Erythroblast (primary cell): ENCODE measurements around the gene RANBP17.

Experiments used
- DNase-seq, 2 experiments: peaks; one replicate each; lab custom pipeline; 2025; lab: John Stamatoyannopoulos, UW
- GATA1 ChIP-seq: IDR thresholded peaks from 2 replicates; pipeline ENCODE4 v1.6.1; 2011; ENCODE audit warnings: low read depth, mild to moderate bottlenecking, control low read depth, low read length, moderate library complexity
- POLR2A ChIP-seq: IDR thresholded peaks from 2 replicates; pipeline ENCODE4 v1.6.1; 2011; ENCODE audit warnings: mild to moderate bottlenecking, low read length

The RANBP17 gene

DNA sequence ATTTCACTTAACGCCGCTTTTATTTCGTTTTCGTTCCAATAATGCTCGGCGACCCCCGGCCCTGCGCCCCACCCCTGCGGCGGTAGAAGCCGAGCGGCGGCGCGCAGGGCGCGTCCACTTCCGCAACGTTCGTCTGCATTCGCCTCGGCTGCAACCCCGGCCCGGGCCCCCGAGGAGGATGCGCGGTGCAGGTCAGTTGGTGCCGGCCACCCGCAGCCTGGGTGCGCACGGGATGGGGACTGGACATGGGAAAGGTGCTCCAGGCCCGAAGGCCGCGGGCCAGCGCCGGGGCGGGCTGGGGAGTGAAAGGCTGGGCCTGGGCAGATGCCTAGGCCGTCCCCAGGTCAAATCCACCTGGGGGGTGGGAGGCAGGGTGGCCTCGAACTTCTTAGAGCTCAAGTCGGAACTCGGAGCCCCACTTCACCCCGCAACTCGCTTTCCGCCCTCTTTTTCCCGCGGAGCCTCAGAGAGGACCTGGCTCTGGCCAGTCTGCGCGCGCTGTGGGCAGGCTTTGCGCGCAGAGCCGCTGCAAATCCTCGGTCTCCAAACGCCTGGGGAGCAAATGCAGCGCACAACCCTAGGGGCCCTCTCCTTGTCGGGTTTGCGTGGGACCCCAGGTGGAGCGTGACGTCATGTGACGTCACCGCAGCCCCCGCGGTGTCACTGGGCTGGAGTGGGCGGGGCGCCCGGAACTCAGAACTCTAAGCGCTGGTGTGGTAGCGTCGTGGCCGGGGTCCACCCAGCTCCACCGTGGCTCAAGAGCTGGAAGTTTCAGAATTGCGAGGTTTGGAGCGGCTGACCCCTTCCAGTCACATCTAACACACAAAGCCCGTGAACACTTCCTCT lies 450.5 kb downstream of the RANBP17 start:
- no peak for TF ChIP-seq GATA1
- TF ChIP-seq POLR2A, result no peak
- DNase-seq, result peak; percentile 16 to 29

DNA sequence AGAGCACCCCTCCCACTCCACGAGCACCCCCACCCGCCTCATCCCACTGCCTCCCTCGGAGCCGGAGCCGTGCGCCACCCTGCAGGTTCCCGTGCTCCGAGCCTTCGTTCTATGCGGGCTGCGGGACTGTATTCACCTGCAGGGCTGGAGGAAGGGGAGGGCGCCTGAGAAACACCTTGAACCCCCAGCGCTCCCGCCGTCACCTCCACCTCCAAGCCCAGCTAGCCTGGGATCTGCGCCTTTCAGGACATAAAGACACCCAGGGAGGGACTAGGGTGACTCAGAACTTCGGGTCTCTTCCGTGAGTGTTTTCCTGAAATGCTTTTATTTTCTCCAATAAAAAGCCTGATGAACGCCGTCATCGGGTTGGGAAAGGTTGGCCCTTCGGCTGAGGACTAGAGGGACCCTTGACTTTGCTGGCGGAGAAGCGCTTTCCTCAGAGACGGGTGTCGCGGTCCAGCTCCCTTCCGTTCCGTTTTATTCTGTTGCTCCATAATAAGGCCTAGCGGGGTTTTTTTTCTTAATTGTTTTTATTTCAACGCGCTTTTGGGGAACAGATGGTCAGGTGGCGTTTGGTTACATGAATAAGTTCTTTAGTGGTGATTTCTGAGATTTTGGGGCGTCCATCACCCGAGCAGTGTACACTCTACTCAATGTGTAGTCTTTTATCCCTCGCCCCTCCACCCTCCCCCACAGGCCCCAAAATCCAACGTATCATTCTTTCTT lies 451.8 kb downstream of the RANBP17 start:
- no peak for DNase-seq
- TF ChIP-seq GATA1, result no peak
- no peak for TF ChIP-seq POLR2A

DNA sequence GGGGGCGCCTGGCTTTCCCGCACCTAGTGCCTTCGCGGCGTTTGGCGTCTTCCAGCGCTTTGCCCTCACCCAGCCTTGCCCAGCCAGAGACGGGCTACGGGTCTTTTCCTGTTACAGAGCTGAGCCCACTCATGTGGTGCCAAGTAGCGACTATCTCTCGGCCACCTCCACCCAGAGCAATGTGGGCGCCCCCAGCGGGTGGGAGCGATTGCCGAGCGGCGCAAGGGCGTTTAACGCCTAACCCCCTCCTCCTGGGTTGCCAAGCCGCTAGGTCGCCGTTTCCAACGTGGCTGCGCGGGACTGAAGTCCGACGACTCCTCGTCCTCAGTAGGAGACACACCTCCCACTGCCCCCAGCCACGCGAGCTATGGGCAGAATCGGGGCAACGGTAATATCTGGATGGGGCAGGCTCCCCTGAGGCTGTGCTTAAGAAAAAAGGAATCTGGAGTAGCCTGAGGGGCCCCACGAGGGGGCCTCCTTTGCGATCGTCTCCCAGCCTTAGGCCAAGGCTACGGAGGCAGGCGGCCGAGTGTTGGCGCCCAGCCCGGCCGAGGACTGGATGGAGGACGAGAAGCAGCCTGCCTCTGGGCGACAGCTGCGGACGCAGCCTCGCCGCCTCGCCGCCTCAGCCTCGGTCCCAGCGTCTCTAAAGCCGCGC lies 453.0 kb downstream of the RANBP17 start:
- no peak for TF ChIP-seq GATA1
- TF ChIP-seq POLR2A, result no peak
- no peak for DNase-seq

DNA sequence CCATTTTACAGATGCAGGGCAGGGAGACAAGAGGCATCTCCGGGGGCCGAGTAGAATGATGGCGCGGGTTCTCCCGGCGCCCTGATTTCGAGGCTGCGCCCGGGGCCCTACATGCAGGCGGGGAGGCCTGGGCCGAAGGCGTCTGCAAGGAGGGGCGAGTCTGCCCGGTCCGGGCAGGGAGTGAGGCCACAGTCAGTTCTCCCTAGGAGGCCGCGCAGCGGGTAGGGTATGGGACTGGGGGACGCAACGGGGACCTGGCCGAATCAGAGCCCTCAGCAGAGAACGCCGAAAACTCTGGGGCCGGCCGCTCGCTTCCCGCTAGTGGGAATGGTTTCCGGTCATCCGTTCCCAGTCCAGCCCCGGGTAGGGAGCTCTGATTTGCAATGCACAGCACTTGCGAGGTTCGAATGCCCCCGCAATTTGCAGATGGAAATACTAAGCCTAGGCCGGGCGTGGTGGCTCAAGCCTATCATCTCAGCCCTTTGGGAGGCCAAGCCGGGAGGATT lies 453.6 kb downstream of the RANBP17 start:
- TF ChIP-seq POLR2A (no peak), GATA1 (no peak)
- DNase-seq, result no peak

DNA sequence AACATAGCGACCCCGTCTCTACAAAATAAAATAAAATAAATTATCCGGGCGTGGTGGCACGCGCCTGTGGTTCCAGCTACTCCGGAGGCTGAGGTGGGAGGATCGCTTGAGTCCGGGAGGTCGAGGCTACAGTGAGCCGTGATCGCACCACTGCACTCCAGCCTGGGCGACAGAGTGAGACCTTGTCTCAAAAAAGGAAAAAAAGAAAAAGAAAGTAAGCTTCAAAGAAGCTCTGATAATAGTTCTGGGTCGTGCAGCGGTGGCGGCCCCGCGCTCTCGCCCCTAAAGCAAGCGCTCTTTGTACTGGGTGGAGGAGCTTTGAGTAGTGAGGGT lies 454.1 kb downstream of the RANBP17 start:
- no peak for DNase-seq
- TF ChIP-seq GATA1, result no peak
- TF ChIP-seq POLR2A, result no peak

DNA sequence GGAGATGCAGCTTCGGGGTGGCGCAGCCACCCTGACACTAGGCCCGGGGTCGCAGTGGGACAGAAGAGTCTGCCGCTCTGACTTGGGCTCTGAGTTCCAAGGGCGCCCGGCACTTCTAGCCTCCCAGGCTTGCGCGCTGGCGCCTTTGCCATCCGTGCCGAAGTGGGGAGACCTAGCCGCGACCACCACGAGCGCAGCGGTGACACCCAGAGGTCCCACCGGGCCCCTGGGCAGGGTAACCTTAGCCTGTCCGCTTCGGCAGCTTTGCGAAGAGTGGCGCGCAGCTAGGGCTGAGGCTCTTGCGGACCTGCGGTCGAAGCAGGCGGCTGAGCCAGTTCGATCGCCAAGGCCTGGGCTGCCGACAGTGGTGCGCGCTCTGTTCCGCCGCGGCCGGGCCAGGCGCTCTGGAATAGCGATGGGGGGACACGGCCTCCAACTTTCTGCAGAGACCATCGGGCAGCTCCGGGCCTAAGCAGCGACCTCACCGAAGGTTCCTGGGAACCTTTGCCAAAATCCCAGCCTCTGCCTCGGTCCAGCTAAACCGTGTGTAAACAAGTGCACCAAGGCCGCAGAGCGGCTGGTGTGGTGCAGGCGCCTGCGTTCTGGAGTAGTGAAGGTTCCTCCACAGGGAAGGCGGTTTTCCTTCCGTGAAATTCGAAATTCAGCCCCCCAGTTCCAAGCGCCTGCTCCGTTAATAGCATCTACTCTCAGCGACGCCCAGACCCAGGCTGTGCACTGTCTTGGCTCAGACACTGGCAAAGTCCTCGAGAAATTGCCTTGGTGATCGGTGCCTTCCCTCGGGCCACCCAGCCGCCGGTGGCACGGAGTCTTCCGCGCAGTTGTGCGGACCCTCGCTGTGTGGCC lies 454.7 kb downstream of the RANBP17 start:
- DNase-seq, result peak; percentile 11 to 17
- TF ChIP-seq POLR2A (no peak), GATA1 (no peak)

DNA sequence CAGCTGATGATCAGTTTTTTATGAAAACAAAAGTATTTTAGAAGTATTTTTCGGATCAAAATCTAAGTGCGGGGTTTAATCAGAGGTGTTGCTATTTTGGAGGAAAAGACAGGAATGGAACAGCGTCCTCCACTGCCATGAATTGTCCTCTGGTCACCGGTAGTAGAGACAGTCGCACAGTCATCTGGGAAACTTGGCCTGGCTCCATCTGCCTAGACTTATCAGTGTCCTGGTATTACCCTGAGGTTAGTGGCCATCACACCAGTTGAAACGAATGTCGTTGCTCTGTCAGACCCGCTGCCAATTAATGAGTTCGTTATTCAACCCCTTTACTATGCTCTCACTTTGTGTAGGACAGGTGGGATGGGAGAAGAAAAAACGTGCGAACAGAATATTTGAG lies 455.4 kb downstream of the RANBP17 start:
- DNase-seq, result peak; percentile 65 to 73
- TF ChIP-seq POLR2A, result no peak
- no peak for TF ChIP-seq GATA1

DNA sequence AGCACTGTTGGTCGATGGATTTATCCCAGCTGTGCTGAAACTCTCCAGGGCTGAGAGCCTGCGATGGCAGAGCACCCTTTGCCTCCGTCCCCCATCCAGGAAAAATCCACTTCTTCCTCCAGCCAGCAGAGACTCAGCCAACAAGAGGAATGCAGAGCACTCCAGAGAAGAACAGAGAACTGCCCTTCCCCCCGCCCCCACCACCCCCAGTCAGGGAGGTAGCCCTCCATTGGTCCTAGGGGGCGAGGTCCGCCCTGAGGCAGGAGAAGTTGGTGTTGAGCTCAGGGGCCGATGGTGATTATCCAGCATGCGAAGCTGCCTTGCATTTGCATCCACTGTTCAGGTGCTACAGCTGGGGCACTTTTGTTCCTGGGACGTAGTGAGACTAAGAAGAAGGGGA lies 456.2 kb downstream of the RANBP17 start:
- no peak for TF ChIP-seq POLR2A
- no peak for TF ChIP-seq GATA1
- no peak for DNase-seq

DNA sequence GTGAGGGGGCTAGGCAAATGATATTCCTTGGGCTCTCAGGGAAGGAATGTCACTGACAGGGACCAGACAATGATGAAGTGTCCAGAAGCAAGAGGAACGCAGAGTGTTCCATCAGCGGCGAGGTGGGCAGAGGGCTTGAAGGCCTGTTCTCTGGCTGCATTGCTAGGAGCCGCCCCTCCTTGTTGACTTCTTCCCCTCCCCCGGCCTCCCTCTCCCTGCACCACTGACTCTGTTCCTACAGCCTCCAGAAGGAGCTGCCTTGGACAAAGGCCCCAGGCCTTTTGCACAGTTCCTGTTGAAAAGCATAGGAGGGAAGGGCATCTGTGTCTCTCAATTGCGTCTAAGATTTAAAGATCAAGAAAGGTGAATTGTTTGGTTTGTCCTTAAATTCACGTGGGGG lies 459.6 kb downstream of the RANBP17 start:
- no peak for DNase-seq
- TF ChIP-seq GATA1 (no peak), POLR2A (no peak)

DNA sequence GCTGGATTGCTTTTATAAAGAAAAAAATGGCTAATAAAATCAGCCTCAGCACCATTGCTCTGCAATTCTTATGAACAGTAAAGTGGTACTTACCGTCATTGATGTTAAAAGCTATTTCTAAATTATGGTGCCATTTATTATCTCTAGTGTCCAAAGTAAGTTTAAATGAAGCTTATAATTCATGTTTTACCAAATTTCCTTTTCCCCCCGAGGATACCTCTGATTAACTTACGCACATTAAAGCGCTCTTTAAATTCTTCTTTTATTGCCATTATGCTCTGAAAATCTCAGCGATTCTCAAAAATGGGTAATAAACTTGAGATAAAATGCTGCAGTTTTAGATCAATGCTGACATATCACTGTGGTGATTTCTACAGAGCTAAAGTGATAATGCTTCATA lies 460.7 kb downstream of the RANBP17 start:
- no peak for DNase-seq
- TF ChIP-seq POLR2A, result no peak
- TF ChIP-seq GATA1, result no peak

DNA sequence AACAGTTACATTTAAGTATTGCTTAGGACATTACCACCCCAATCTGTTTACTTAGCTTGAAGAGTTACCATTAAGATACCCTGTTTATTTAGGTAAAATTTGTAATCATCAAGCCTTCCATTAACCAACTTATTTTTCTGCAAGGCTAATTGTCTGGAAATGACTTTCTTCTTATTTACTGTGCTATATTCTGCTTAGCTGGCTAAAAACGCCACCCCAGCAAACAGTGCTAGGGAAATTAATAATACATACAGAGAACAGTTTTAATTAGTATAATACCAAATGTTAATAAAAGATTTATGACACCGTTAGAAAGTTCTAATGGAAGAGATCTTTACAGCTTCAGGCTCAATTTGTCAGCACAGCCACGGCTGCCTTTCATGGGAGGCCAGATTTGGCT lies 461.2 kb downstream of the RANBP17 start:
- TF ChIP-seq POLR2A (no peak), GATA1 (no peak)
- no peak for DNase-seq

DNA sequence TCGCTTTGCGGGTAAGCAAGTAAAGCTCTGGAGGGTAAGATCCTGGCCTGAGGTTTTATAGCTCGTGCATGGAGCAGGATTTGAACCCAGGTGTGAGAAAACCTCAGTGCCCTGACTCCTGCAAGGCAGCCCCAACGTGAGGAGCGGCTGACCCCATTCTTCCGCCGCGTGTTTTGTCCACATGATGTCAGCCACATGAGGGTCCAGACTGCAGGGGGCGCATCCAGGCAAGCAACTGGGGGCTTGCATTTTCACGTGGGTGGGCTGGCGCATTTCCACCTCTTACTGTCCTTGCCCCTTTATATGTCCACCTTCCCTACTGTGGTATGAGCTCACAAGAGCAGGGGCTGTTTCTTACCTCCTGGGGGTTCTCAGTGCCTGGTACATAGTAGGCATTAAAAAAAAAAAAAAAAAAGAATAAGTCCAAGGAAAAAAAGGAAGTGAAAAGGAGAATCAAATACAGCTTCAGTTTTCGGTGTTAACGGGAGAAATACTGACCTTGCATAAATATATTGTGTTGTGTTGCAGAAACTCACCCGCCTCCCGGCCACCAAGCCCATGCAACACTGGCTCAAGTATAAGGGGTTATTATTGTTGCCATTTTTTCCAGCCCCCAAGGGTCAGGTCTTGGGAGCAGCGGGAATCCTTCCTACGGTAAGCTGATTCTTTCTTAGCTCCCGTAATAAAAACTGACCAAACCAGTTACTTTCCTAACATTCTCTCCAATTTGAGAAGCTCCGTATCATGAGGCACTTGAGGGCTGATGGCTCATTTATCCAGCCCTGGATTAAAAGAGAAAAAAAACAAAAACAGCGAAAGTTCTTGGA lies 462.2 kb downstream of the RANBP17 start:
- TF ChIP-seq POLR2A (no peak), GATA1 (no peak)
- no peak for DNase-seq

DNA sequence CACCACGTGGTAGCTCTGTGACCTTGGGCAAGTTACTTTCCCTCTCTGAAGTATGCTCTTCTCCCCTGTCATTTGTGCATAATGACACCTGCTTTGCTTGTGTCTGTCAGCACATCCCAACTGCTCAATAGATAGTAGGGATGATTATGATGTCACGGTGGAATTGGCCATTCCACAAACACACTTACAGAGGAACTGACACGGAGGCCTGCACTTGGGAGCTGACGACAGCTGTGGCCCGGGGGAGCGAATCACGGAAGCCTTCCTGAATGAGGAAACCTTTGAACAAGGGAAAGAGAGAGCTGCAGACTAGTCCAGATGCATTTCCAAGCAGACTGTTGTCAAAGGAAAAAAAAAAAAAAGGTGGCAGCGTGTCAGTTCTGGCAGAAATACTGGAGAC lies 468.2 kb downstream of the RANBP17 start:
- DNase-seq, result no peak
- TF ChIP-seq POLR2A, result no peak
- no peak for TF ChIP-seq GATA1
